Hepatic stellate cell (primary cell): ENCODE results near the gene CXCR5.

Experiments used
- DNase-seq: peaks from one replicate; pipeline ENCODE4 v3.0.0; 2011; ENCODE audit warnings: low spot score

The CXCR5 gene

GRCh38 chr11:118927554-118928100 lies 43.9 kb downstream of the CXCR5 start:
- DNase-seq, result no peak

GRCh38 chr11:118928101-118928869 lies 44.6 kb downstream of the CXCR5 start:
- peak; percentile 99 for DNase-seq

- DNase-seq, result peak; percentile 82
These were observed 45.3 kb downstream of the CXCR5 start for GRCh38 chr11:118928870-118929500.

GRCh38 chr11:118929501-118930093 lies 45.9 kb downstream of the CXCR5 start:
- DNase-seq, result peak; percentile 85

GRCh38 chr11:118930094-118930712 lies 46.5 kb downstream of the CXCR5 start:
- peak; percentile 78 for DNase-seq

GRCh38 chr11:118931571-118931970 lies 47.9 kb downstream of the CXCR5 start:
- no peak for DNase-seq

GRCh38 chr11:118933486-118933885 lies 49.8 kb downstream of the CXCR5 start:
- DNase-seq, result no peak

GRCh38 chr11:118935376-118935775 lies 51.7 kb downstream of the CXCR5 start:
- DNase-seq, result no peak

- peak; percentile 44 for DNase-seq
These were observed 55.1 kb downstream of the CXCR5 start for GRCh38 chr11:118938491-118939403.

- DNase-seq, result no peak
These were observed 55.8 kb downstream of the CXCR5 start for GRCh38 chr11:118939404-118939915.

GRCh38 chr11:118939953-118940598 lies 56.4 kb downstream of the CXCR5 start:
- no peak for DNase-seq

- DNase-seq, result no peak
These were observed 63.4 kb downstream of the CXCR5 start for GRCh38 chr11:118947091-118947490.
